ENCODE results near the gene CRNN.

CRNN gene

DNA sequence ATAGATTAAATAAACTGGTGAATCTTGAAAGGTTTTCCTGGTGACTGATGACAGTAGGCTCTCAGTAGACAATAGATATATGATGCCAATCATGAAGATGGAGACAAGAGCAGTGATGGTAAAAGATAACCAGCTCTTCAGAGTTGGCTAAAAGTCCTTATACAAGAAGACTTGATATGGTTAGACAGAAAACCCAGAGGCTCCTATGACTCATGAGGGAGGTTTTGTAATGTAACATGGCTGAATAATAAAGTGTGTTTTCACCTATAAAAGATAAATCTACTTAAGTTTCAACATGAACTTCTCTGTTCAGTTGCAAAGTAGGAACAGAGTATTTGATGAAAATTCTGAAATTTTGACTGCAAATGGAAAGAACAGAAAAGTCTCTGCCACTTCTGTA lies 12.7 kb upstream of the CRNN start:
- H3K4me3 ChIP-seq (ENCODE audit: low read depth, low read length): no peak overlapping the region

DNA sequence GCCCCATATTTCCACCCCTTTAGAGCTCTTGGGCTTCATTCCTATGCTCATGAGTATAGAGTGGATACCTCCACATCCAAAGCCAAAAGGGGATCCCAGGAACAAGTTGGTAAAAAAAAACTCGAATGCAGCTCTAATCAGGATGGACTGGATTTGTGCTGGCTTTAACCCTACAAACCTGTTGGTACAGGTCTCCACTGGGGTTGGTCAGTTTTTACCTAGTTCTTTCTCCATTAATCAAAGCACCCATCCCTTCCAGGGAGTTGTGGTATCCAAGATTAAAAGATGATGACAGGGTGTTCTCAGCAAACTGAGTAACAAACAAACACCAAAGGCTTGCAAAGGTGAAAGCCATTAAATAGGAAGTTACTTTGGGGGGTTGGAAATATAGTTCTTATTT lies 5.9 kb upstream of the CRNN start:
- H3K4me3 ChIP-seq (ENCODE audit: low read depth, low read length): no peak overlapping the region

DNA sequence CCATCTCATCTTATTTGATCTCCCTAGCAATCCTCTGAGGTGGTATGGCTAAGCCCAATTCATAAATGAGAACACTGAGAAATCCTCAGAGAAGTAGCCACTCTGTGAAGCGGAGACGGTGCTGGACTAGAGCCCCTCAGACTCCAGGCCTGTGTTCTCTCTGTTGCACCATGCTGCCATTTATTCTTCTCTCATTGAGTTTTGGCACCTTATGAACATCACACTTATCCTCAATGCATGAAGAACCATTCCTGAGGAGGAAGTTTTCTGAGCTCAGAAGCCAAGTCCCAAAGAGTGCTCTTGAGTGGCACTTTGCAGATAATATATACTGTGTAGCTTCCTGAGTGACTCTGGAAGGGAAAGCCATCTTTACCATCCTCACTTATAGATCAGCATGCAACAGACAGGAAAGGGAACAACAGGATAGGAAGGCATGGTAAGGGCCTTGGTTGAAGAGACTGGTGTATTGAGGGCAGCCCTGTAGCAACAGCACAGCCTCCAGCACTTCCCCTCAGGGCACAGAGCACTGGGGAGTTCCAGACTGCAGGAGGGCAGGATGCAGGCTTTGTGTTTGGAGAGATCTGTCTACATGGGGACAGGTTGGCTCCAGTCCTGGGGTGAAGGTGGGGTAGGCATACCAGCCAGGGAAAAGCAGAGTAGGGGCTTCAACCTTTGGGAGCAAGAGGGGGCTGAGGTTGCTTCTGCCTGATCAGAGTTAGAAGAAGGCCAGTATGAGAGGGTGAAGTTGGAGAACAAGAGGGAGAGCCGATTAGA lies 1.6 kb upstream of the CRNN start:
- H3K4me3 ChIP-seq (ENCODE audit: low read depth, low read length): no peak overlapping the region

DNA sequence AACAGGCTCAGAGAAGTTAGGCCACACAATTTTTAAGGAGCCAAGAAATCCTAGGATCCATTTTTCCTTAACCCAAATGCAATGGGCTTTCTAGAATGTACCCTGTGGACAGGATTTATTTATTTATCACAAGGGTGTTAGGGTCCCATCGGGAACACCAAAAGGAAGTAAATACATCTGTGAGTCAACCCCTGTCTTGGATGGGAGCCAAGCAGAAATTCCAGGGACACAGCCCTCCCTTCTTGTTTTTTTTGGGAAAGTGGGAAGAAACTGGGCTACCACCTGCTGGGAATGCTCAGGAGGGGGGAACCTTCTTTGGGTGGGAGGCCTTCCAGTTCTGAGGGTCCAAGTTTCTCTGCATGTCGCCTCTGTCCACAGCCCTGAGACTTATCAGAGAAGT lies 1.3 kb downstream of the CRNN start:
- no peak overlapping the region for H3K4me3 ChIP-seq (ENCODE audit: low read depth, low read length)

DNA sequence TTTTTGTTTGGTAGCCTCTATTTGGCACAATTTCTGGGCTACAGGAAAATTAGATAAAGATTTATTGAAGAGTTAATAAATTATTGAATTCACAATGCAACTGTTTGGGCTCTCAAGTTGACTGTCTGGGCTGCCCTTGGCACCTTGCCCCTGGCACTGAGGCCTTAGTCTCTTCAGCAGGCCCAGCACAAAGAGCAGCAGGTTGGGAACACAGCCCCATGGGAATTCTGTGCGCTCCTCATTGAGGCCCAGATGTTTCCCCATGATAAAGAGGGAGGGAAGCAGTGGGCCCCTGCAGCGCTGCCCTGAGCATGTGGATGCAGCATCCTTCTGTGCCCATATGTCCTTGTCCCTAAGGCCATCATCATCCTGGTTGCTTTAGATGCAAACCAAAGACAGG lies 2.9 kb downstream of the CRNN start:
- H3K4me3 ChIP-seq (ENCODE audit: low read depth, low read length): no peak overlapping the region

DNA sequence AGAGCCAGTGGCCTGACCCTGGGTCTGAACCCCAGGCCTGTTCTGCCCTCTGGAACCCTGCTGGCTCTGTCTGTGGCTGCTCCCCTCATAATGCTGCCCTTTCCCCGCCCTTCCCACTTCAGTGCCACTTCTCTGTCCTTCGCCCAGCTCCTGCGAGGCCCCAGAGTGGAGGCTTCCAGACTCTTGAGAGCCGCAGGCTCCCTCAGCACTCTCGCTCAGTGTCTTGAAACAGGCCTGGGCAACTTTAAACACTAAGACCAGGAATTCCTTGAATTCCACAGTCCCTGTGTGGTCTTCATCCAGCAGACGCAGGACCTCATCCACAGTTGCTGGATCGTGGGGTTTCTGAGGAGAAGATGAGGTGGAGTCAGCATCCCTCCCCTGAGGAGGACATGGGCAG lies 3.5 kb downstream of the CRNN start:
- no peak overlapping the region for H3K4me3 ChIP-seq (ENCODE audit: low read depth, low read length)

DNA sequence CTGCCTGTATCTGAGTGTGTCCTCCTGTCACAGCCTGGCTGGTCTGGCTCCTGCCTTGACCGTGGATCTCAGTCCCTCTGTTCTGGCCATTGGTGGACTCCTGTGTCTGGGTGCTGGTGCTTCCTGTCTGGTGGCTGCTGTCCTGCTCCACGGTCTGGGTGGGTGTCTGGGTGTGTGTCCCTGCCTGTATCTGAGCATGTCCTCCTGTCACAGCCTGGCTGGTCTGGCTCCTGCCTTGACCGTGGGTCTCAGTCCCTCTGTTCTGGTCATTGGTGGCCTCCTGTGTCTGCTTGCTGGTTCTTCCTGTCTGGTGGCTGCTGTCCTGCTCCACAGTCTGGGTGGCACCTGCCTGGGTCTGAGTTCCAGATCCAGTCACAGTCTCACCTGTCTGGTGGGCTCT lies 4.0 kb downstream of the CRNN start:
- no peak overlapping the region for H3K4me3 ChIP-seq (ENCODE audit: low read depth, low read length)

DNA sequence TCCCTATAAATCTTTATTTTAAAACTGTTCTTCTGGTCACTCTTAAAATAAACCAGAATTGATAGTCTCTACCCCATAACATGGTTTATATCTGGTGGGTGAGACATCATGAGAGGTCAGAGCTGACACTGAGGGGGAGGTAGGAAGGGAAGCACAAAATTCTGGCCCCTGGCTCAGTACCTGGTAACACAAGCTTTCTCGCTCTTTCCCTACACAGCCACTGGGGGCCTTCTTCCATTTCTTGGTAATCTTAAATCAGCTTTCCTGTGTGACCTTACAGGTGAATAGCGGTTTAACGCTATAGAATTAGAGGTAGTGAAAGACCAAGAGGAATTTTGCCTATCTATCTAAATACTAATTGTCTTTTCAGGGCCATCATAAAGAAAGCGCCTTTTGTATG lies 5.4 kb downstream of the CRNN start:
- no peak overlapping the region for H3K4me3 ChIP-seq (ENCODE audit: low read depth, low read length)

DNA sequence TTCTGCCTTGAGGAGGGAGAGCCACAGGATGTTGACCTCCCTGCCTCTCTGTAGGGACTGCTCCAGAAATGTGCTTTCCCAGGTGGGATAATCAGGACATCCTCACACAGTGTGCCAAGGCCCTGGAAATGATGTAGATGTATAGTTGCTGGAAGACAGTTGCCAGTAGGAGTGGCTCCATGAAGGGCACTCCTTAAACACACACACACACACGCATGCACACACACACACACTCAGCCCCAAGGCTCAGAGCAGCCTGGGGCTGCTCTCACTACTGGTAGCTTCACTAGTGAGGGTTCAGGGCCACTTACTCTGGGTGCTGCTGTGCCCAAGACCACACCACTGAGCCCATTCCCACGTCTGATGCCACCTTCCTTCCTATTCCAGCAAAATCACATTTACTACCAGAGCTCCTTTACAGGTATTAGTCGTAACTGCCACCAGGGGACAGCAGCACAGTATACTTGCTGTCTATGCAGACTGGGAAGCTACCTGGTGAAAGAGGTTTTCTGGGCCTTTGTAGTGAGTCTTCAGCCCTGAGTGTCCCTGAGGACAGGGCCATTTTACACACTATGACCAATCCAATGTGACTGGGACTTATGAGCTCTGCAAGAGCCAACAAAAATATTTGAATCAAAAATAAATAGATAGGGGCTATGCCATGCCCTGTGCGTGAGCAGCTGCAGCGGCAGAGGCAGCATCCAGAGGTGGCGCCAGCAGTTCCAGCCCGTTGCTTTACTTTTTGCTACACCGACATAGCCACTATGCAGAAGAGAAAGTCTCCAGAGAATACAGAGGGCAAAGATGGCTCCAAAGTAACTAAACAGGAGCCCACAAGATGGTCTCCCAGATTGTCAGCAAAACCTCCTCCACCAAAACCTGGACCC lies 15.0 kb downstream of the CRNN start:
- H3K4me3 ChIP-seq (ENCODE audit: low read depth, low read length): no peak overlapping the region

DNA sequence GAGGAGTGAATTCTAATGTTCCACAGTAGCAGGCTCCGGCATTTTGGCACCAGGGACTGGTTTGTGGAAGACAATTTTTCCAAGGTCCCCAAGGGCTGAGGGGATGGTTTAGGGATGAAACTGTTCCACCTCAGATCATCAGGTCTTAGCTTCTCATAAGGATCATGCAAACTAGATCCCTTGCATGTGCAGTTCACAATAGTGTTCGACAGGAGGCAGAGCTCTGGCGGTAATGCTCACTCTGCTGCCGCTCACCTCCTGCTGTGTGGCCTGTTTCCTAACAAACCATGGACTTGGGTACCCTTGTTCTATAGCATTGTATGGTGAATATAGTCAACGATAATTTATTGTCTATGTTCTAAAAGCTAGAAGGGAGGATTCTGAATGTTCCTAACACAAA lies 16.6 kb downstream of the CRNN start:
- H3K4me3 ChIP-seq (ENCODE audit: low read depth, low read length): no peak overlapping the region

DNA sequence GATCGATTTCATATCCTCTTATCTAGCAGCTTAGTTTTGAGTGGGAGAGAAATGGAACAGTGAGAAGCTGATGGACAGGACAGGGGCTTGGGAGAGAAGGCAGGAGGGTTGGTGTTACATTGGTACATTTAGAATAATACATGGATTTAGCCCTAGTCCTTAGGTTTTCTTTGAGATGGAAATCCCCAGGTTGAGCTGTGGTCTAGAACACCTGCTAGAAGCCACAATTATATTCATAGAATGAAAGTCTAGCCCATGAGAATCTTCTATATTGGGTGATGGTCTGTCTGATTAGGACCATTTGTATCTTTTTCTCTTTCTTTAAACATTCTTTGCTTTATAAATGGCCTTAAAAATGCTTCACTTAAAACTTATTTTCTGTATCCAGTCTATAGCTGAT lies 19.9 kb downstream of the CRNN start:
- H3K4me3 ChIP-seq (ENCODE audit: low read depth, low read length): no peak overlapping the region

DNA sequence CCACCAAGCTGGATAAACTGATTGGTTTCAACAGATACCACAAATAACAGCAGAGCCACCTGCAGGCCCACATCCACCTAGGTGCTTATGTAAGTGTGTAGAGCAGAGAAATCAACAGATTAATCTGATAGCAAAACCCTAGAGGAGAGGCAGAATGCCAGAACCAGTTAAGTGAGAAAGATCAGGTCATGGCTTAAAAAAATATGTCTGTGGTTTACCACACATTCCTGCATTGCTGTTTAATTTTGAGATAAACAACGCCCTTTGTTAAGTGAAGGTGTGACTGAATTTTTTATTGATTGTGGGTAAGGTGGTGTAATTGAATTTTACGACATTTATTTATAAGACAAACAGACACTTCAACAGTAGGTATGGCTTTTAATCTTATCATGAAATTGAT lies 21.2 kb downstream of the CRNN start:
- no peak overlapping the region for H3K4me3 ChIP-seq (ENCODE audit: low read depth, low read length)

DNA sequence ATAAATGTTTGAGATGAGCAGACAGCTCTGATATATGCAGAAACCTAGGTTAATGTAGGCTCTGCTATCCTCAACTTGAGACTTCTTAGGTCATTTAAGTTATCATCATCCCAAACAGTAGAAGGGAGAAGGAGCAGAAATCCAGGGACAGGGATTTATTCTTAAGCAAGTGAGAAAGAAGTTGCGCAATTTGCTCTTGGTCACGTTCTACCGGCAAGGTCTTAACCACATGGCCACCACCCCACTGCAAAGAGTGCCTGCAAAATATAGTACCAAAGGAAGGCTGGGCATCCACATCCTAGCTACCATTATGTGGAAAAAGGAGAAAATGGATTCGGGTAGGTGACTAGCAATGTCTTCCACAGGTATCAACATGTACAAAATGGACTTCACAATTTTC lies 25.2 kb downstream of the CRNN start:
- no peak overlapping the region for H3K4me3 ChIP-seq (ENCODE audit: low read depth, low read length)

DNA sequence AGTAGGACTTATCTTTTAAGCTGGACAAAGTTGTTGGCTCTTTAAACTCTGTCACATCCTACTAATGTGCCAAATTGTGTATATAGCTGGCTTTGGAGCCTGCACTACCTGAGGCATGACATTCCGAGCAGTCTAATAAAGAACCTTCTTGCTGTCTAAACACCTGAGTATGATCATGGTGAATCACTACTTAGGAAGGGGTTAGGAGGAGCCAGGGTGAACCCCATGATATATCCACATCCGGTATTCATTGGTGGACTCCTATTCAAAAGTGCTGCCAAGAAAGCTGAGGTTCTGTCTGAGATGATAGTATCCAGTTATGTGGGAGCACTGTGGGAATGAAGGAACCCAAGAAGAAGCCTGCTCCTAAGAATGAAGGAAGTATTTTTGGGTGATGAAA lies 27.1 kb downstream of the CRNN start:
- no peak overlapping the region for H3K4me3 ChIP-seq (ENCODE audit: low read depth, low read length)

DNA sequence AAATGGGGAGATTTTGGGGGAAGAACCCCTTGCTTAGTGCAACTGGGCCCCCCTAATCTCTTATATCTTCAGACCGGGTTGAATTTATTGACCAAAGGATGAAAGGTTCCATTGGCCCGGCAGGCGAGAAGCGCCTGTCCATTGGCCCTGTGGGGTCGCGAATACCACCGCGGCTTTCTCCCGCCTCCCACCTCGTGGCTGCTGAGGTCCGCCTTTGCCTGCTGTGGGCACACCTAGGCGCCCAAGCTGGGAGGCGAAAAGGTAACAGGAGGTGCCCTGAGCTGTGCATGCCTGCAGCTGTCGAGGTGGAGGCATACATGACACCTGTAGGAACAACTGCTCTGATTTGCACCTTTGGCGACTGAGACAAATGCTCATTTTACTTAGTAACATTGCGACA lies 33.1 kb downstream of the CRNN start:
- H3K4me3 ChIP-seq (ENCODE audit: low read depth, low read length): no peak overlapping the region

DNA sequence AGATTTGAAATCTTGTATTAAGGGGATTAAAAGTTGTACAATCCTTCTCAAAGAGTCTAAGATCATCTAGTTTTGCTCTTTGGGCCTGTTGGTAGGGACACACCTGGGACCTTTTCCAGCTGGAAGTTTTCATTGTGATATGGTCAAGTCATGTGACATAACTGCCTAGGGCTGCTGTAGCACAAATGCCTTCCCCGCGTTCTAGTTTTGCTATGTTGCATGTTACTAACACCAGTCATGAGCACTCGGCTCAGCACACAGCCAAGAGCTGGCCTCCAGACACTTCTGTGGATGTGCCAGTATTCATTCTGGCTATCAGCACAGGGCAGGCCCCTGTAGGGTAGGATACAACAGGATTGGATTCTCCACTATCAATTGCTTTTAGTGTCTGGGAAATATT lies 39.6 kb downstream of the CRNN start:
- no peak overlapping the region for H3K4me3 ChIP-seq (ENCODE audit: low read depth, low read length)

DNA sequence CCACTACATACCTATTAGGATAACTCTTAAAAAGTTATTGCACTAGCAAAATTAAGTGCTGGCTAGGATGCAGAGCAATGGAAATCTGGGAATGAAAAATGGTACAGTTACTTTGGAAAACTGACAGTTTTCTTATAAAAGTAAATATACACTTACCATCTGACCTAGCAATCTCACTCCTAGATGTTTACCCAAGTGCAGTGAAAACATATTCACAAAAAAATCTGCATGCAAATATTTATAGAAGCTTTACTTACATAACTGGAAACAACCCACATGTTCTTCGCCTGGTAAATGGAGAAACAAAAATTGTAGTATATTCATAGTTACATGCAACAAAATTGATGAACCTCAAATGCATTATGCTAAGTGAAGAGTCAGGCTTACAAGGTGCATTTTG lies 41.4 kb downstream of the CRNN start:
- no peak overlapping the region for H3K4me3 ChIP-seq (ENCODE audit: low read depth, low read length)

DNA sequence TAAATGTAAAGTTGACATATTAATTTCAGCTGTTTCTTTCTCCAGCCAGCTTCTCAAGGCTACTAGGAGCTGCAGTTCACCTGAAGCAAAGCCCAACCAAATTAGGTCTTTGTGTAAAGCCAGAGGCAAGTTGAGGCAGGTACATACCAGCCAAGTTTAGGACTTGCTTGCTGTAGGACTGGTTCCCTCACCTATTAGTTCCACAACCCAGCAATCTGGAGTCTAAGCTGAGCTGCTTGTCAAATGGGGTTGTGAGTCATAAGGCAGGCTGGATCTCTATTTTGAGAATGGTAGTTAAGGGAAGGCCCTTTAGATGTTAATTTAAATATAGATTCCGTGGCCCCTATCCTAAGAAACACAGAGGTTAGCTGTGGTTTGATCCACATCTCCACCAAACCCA lies 46.6 kb downstream of the CRNN start:
- H3K4me3 ChIP-seq (ENCODE audit: low read depth, low read length): no peak overlapping the region

DNA sequence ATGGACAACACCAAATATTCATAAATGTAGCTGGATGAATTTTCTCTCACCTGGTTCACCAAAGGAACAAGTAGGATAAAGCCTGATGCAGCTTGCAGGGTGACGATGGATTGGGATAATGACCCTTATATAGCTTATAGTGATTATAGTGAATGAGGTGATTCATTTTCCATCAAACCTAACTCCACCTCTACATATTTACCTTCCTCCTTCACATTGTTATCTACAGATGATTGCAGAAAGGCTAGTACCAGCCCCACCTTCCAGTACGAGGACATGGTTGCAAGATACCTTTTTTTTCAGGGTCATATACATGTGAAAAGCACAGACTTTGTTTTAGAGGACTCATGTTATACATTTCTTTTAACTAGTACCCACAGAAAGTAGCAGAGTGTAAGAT lies 54.2 kb downstream of the CRNN start, which contains the start of gene FLG2:
Gene FLG2, minus strand, starts transcription at position 101 of the 400 bp plus-strand sequence. CDS start 1,122 bp downstream, outside the sequence.
- H3K4me3 ChIP-seq (ENCODE audit: low read depth, low read length): no peak within 1 kb of the TSS

All from iPS-11a (cell line).